GM12891 (cell line): ENCODE data around the gene STK36.

Experiments used
- PAX5 ChIP-seq: IDR thresholded peaks from 2 replicates; pipeline ENCODE4 v1.6.1; 2011; ENCODE audit warnings: low read length, moderate library complexity, mild to moderate bottlenecking; ENCODE audit not compliant: insufficient read depth, severe bottlenecking
- POLR2A ChIP-seq: IDR thresholded peaks from 2 replicates; pipeline ENCODE4 v1.6.1; 2011; ENCODE audit warnings: low read depth, low read length, control low read depth
- POLR2AphosphoS5 ChIP-seq: IDR thresholded peaks from 2 replicates; pipeline ENCODE4 v1.6.1; 2011; ENCODE audit warnings: low read depth, low read length, control low read depth
- POU2F2 ChIP-seq: IDR thresholded peaks from 2 replicates; pipeline ENCODE4 v1.6.1; 2011; ENCODE audit warnings: low read depth, mild to moderate bottlenecking, control low read depth, low read length, moderate library complexity
- SPI1 ChIP-seq: IDR thresholded peaks from 2 replicates; pipeline ENCODE4 v1.6.1; 2011; ENCODE audit warnings: low read depth, low read length, control low read depth
- TAF1 ChIP-seq: IDR thresholded peaks from 2 replicates; pipeline ENCODE4 v1.6.1; 2011; ENCODE audit warnings: low read depth, low read length, control low read depth

DNA sequence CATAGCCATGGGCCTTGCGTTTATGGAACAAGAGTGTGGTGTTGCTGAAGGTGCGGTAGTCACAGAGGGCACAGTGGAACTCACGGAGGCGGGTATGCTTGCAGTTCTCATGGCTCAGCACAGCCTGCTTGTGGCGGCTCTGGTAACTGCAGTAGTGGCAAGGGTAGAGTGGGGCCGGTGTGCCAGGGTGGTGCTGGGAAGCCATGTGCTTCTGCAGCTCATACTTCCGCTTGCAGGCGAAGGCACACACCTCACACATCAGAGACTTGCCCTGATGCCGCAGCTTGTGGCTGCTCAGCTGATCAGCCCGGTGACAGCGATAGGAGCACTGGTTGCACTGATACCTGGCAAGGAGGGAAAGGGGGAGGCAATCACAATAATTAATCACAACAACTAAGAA lies 27.2 kb upstream of the STK36 start:
- TF ChIP-seq POLR2A, result no peak
- TF ChIP-seq POLR2AphosphoS5, result no peak
- no peak for TF ChIP-seq TAF1
- no peak for TF ChIP-seq SPI1
- no peak for TF ChIP-seq PAX5
- no peak for TF ChIP-seq POU2F2
